HG03575 (cell line): ENCODE results near the gene MEOX1.

Source experiments
- ATAC-seq: cut with Tn5 transposase; IDR thresholded peaks from one replicate; pipeline ENCODE4 v1.9.1; 2021; ENCODE audit not compliant: unreplicated experiment, insufficient number of reproducible peaks, low FRiP score; ENCODE audit errors: extremely low read depth

Gene MEOX1

DNA sequence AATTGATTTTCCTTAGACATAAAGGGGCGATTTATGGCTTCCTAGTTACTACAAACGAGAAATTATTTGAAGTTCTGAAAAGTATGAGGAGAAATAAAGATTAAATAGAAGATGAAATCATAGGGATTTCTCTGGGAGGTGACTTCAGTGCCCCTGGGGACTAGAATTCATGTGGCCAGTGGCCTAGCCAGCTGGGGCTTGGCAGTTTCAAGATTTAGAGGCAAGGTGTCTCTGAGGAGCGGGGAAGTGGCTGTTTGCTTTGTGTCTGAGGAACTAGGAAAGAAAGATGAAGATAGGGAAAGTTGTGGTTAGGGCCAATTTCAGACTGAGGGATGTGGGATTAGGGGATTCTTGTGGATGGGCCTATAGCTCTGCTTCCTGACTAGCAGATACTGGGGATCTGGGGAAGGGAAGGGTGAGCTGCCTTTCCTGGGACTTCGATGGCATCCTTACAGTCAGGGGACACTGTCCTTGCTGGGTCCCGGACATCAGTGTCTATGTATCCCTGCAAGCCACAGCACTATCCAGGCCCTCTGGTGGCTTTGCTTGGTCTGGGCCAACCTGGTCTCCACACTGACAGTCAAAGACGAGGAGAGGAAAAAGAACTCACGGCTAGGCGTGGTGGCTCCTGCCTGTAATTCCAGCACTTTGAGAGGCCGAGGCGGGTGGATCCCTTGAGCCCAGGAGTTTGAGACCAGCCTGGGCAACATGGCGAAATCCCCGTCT lies 22.4 kb upstream of the MEOX1 start:
- ATAC-seq: no peak

DNA sequence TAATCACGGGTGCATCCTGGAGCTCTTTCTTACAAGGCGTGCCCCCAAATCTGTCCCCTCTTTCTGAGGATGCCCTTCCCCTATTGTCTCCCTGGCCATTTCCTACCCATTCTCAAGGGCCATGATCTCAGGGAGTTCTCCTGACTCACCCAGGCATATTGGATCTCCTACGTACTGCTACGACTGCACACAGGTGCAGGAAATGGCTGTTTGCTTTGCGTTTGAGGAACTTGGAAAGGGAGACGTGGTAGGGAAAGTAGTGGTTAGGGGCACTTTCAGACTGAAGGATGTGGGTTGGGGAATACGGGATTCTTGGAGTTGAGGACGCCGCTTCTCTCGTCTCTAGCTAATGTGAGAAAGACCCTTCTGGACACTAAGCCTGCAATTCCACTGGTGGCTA lies 18.7 kb upstream of the MEOX1 start:
- no peak for ATAC-seq

DNA sequence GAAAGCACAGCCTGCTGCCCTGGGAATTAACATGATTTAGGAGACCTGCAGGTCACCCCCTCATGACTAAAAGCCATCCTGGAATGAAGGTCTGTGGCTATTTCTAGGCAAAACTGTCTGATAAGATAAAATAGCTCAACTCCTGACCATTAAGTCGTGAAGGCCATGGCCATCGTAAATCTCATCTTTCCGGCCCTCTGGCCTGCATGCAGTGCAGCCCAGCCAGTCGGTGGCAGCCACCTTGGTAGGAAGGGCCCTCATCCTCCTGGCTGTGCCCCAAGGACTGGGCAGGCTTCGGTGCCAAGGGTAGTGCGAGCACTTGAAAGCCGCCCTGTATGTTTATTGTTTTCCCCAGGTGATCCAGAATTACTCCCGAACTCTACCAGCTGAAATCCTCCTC lies 18.2 kb upstream of the MEOX1 start:
- ATAC-seq: no peak

DNA sequence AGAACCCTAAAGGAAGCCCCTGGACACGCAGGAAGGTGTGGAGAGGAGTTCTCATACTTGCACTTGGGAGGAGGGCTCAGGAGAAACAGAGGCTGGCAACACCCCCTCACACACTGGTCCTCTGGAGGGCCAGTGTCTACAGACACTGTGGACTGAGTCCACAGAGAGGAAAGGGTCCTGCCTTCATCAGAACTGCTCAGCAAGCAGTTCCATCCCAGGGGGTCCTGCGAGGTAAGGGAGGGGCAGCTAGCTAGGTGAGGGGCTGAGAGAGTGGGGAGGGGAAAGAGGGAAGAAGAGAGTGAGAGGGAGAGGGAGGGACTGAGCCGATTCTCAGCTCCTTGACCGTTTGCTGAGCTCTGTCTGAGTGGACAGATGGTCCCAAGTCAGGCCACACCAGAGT lies 17.7 kb upstream of the MEOX1 start:
- no peak for ATAC-seq

DNA sequence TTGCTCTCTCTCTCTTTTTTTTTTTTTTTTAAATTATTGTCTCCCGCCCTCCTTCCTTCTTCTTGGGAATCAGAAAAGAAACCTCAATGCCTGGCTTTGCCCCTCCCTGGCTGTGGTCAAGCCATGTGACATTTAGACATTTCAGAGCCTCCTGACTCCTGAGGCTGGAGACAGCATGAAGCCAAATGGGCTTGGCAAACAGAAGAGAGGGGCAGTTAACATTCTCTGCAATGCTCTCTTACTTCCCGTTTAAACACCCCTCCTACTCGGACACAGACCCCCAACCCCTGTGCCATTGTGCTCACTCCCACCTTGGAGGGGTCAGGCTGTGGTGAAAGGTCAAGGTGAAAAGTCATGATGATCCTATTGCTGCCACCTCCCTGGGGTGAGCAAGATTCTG lies 14.7 kb upstream of the MEOX1 start:
- ATAC-seq: no peak

DNA sequence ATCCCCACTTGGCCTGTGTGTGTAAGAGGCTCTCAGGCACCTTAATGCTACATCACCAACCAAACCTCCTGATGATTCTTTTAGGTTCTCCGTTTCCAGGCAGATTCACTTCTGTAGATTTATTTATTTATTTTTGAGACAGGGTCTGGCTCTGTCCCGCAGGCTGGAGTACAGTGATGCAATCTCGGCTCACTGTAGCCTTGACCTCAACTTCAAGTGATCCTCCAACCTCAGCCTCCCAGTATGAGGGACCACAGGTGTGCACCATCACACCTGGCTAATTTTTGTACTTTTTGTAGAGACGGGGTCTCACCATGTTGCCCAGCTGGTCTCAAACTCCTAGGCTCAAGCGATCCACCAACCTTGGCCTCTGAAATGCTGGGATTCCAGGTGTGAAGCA lies 12.7 kb upstream of the MEOX1 start:
- no peak for ATAC-seq

DNA sequence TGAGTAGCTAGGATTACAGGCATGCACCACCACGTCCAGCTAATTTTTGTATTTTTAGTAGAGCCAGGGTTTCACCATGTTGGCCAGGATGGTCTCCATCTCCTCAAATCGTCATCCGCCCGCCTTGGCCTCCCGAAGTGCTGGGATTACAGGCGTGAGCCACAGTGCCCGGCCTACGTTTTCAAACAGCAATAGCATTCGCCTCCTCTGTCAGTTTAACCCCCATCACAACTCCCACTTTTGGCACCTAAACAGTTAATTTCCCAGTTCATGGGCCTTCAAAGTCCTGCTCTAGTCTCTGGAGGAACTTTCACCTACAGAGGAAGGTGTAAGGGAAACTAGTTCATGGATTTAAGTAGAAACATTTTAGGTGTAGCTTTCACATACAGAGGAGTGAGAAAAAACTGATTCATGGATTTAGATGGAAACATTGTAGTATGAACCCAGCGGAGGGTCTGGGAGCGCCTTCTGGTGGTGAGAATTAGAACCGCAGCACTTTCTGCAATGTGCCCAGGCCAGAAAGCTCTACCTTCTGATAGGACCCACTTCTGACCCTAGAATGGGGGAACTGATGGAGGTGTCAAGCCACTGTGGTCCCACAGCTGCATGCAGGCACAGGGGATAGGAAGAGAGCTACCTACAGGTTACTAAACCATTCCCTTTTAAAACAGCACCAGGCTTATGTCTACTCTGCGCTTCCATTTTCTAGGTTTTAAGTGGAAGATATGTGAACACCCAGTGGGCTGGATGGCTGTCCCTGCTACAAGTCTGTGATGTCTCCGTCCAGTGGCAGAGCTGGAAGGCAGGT lies 12.0 kb upstream of the MEOX1 start:
- ATAC-seq: no peak

DNA sequence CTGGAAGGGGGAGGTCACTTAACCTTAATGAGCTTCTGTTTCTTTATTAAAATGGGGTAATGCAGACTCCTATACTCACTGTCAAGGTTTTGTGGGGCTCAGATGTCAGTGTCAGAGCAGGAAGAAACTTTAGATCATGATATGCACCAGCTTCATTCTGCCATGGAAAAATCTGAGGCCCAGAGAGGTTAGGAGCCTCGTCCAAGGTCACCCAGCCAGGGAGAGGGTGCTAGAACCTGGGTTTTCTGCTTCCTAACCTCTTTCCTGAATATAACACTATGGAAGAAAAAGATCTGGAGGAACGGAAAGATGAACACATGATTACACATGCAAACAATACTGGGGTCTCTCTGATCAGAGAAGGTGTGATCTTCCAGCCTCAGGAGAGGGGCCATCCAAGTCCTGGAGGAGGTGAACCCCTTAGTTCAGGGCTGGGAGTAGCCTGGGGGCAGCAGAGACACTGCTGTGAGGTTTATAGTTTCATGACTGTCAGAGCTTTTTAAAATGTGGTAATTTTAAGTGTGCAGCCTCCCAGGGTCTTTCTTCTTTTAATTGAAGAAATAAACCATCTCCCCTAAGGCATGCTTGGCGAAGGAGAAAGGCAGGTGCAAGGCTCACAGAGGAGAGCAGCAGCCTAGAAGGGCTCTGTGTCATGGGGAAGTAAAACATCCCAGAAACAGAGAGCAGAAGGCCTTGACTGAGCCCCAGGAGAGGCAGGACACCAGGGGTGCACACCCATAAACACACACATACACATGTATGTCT lies 10.2 kb upstream of the MEOX1 start:
- ATAC-seq: no peak

DNA sequence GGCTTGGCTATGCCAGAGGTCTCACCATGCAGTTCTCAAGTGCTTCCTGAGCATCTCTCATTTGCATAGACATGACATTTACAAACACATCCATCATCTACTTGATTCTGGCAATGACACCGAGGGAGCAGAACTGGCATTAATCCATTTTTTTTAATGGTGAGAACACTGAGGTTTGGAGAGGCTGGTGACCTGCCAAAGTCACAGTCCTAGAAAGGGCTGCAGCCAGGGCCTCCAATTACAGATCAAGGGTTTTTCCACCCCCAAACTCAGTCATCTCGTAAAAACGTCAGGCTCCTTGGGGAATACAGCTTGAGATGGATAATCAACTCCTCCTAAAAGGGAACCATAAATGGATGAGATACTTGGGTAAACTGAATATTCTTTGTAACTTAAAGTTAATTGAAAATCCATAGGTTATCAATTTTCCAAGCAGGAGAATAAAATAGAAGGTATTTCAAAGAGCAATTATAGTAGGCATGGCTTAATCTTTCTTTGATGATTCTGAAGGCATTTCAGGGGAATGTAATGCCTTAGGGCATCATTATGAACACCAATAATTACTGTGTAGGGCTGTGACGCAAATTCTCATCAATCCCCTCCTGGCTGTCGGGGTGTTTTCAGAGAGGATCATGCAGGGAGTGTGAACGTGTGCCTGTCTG lies 9.4 kb upstream of the MEOX1 start:
- no peak for ATAC-seq

DNA sequence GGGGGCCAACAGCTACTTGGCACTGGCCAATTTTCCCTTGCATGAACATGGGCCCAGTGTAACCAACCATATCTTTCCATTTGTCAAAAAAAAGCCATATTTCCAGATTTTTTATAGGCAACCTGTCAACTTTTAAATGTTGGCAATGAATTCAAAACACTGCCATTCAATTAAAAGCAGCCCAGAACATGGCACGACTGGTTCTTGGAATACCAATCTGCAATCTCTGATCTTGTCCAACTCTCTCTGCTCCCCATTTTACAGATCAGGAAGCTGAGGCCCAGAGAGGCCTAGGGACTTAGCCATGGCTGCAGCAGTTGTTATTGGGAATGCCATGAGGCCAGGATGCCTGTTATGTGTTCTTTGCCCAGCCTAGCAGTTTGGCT lies 8.9 kb upstream of the MEOX1 start:
- no peak for ATAC-seq

DNA sequence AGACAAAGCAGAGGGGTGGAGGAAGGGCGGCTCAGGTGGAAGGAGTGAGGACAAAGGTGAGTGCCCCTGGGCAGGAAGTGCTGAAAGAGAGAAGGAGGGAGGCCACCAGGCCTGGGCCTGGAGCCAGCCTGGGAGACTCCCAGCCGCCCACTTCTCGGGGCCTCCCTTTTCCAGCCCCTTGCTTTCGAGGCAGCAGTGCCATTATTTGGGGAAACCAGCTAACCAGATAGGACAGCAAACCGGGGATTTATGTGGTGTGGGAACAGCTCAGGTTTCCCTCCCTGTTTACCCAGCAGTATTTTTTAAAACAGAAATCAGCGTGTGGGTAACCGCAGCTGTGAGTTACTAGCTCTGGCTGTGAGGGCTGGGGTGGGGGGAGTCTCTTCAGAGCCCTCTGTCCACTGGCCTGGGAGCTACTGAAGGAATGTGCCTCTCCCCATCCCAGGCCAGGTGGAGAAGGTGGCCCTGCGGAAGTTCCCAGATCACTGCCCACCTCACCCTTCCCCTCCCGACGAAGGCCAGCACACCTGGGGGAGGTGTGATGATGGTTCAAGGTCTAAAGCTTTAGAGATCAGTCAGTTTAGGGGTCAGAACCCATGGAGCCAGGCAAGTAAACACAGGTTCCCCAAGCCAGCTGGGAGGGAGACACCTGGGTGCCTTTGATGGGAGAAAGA lies 8.4 kb upstream of the MEOX1 start:
- ATAC-seq: no peak

DNA sequence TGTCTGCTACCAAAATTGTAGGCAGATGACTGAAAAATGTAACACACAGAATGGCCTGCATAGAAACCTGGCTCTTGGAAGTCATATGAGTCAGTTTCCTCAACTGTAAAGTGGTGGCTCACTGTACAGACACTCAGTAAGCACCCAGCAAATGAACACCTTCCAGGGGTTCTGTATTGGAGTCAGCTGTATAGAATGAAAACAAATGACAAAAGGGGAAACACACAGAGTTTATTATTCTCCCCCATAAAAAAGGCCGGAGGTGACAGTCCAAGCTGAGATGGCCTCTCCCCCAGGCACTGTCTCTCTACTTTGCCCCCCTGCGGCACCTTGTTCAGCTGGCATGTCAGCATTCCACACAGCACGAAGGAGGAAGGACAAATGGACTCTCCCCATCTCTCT lies 6.2 kb upstream of the MEOX1 start:
- no peak for ATAC-seq

DNA sequence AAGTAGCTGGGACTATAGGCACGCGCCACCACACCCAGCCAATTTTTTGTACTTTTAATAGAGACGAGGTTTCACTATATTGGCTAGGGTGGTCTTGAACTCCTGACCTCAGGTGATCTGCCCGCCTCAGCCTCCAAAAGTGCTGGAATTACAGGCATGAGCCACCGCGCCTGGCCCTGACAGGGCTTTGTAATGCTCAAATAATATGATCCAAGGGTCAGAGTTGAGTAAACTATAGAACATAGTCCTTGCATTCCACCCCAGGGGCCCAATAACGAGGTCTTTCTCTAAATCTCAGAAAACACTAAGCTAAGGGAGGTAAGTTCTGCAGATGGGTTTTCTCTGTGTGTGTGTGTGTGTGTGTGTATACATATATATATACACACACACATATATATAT lies 5.8 kb upstream of the MEOX1 start:
- ATAC-seq: no peak

DNA sequence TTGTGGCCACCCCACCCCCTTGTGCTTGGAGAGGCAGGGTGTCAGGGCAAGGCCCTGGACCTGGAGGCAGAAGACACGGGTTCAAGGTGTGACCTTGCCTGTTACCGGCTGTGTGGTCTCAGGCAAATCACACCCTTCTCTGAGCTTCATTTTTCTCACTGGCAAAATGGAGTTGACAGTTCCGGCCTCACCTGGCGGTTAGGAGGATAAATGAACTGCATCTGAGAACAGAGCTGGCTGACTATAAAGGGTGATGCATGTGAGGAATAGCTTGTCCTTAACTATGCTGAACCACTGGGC lies 4.2 kb upstream of the MEOX1 start:
- ATAC-seq: no peak

DNA sequence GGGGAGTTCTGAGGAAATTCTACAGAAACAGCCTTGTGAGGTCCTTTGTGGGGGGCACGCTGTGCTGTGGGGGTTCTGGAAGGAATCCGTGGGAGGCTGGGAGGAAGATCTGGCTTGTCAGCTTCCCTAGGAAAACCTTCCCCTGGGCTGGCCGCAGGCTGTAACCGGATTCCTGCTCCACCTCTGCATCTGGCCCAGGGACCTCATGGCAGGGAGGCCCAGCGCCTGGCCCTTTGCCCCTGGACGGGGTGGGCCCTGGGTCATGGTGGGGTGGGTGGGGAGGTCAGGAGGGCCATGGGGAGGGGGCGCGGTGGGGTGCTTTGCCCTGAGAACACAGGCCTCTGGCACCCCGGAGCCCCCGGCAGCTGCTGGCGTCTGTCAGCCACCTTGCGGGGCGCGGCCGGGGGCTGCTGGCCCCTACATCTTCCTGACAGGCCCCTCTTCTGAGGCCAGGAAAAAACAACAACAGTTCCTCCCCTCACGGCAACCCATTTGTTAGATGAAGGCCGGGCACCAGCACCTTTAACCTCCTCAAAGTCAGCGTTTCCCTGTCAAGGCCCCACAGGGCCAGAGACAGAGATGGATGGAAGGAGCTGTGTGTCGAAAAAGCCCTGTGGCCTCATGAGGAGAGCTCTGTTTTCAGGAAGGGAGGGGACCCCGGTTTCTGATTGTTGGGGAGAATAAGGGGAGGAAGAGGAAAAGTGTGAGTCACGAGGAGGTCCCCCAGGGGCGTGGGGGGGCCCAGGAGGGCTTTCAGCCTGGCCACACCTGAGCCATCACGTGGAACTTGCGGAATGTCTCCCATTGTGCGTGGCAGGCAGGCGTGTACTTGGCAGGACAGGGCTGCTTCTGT lies 3.6 kb upstream of the MEOX1 start:
- ATAC-seq: no peak

DNA sequence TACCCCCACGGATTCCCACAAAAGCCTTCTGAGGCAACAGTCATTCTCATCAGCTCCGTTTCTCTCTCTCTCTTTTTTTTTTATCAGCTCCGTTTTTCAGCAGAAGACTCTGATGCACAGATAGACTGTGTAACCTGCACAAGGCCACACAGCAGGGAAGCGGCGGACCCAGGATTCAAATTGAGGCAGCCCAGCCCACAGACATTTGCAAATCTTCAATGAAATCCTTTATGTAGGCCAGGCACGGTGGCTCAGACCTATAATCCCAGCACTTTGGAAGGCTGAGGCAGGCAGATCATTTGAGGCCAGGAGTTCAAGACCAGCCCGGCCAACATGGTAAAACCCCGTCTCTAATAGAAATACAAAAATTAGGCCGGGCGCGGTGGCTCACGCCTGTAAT lies 2.4 kb upstream of the MEOX1 start:
- no peak for ATAC-seq

DNA sequence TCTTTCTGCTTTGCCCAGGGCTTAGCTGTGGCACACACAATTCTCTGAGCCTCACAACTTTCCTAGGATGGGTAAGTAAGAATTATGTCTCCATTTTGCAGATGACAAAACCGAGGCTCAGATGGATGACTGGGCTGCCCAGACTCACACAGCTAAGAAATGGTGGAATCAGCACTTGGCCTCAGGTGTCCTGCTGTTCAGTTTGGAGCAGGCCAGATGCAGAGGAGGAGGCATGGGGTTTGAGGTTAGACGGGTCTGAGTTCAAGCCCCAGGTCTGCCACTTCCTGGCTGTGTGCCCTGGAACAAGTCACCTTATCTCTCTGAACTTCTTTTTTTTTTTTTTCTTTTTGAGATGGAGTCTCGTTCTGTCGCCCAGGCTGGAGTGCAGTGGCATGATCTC lies 1.7 kb upstream of the MEOX1 start:
- ATAC-seq: no peak

DNA sequence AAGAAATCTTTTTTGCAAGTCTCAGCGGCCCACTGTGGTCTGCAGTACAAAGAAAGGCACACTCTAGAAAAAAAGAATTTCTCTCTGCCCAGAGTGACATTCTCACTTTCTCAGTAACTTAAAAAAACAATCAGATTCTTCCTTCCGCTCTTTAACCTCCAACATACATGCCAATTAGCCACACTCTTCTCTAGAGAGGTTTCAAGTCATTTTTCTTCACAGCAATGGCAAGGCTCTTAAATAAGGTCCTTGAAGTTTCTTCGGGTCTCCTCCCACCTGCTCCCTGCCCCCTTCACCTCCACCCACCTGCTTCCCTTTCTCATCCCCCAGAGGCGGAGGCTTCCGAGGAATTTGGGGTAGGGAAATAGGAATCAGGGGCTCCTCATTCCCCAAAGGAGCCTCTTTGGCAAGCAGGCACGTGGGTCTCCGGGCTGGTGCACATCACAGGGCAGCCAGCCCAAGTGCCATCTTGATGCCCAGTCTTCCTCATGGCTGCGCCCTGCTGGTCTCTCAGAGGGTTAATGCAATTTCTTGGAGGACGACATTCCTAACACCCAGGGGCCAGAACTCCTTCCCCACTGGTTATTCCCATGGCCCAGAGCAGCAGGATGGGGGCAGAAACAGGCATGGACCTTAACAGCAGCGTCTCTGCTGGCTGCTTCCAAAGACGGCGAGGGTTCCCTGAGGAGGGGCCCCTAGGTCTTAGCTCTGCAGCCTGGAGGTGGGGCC lies 855 bp upstream of the MEOX1 start:
- no peak for ATAC-seq
